Left colon (tissue), 2 donors: ENCODE measurements around the gene GINS3. TPM values are rescaled to one million over a fixed set of nuclear protein-coding genes. Genes with fewer than 3 reads are reported as not detected.

Experiments used
- ATAC-seq: fragments of 200-7000 bp; cut with Tn5 transposase; one replicate; pipeline ENCODE4 v1.9.1; 2020; ENCODE audit warnings: mild to moderate bottlenecking, moderate library complexity
- DNase-seq, 2 donors: peaks; one replicate each; pipeline ENCODE4 v3.0.0-alpha.2; 2020
- intact Hi-C, 2 donors: fragments of 100-400 bp; cut with DNase I in 1 of 2; cut with micrococcal nuclease in 1 of 2; formaldehyde crosslinking; loops; one replicate each; pipeline versions ENCODE4 v1.11.2 to v1.14.0; 2022; cut with DNase I, micrococcal nuclease
- total RNA-seq, 2 donors: library from RNA; stranded (reverse); fragmentation: NEBNext Ultra II Directional; extraction: Animal tissue kit (Norgen Biotek cat#: 25700); gene quantifications; one replicate each; pipeline ENCODE4 v1.2.1, GENCODE V29; 2021
- donor health status: DM: no; HTN: no; CAD: no.
- donor health status: DM: yes; HTN: yes; CAD: no.

Gene GINS3
- total RNA-seq, 2 donors from 2014 or later = 2.8 to 3.3 TPM

GRCh38 chr16:58451945-58452401 lies 59.7 kb downstream of the GINS3 start:
- ATAC-seq (no peak), DNase-seq (no peak)
- intact Hi-C loops = no loop called here

GRCh38 chr16:58452640-58453039 lies 60.4 kb downstream of the GINS3 start:
- intact Hi-C loops = no loop called here
- ATAC-seq = no peak

GRCh38 chr16:58454178-58454577 lies 61.9 kb downstream of the GINS3 start:
- no peak for ATAC-seq
- intact Hi-C loops = no loop called here
- no peak for DNase-seq

More at GRCh38 chr16:58452640-58453039, 60.4 kb downstream of the GINS3 start:
- no peak for DNase-seq

- ATAC-seq (no peak), DNase-seq (no peak)
- intact Hi-C loops = no loop called here
Measured at GRCh38 chr16:58454856-58455255, 62.6 kb downstream of the GINS3 start.

Other genes starting within 250 kb of the GINS3 start
- gene CSNK2A2, start 194.4 kb upstream of the GINS3 start, total RNA-seq = 10 to 100 TPM; 47.5 to 53.8 TPM
- not detected for gene PRSS54, start 97.4 kb upstream of the GINS3 start, total RNA-seq
- gene NDRG4, start 107.7 kb downstream of the GINS3 start, total RNA-seq = 1 to 10 TPM; 4.2 to 7.3 TPM
- 10 to 100 TPM; 11.4 to 13.8 TPM for gene SETD6, start 123.0 kb downstream of the GINS3 start, total RNA-seq
- gene CNOT1, start 237.4 kb downstream of the GINS3 start, total RNA-seq = 100 to 1,000 TPM; 208 to 236 TPM